GM21360 (cell line): Measurements from ENCODE around the gene DBI.
"Not testable (repeated sequence)": the region's sequence is repeated elsewhere in the genome, so short reads cannot be mapped to it uniquely, and the experiment has no call there.

Experiments used
- ATAC-seq: cut with Tn5 transposase; IDR thresholded peaks from one replicate; pipeline ENCODE4 v1.9.1; 2021; ENCODE audit warnings: mild to moderate bottlenecking, moderate library complexity; ENCODE audit not compliant: unreplicated experiment

The DBI gene

GRCh38 chr2:119393971-119394748 lies 27.4 kb downstream of the DBI start:
- ATAC-seq = no peak

- no peak for ATAC-seq
These were observed 30.4 kb downstream of the DBI start for GRCh38 chr2:119397196-119397595.

- no peak for ATAC-seq
These were observed 35.3 kb downstream of the DBI start for GRCh38 chr2:119402106-119402505.

- ATAC-seq = no peak
These were observed 36.1 kb downstream of the DBI start for GRCh38 chr2:119402645-119403560.

GRCh38 chr2:119403618-119404017 lies 36.8 kb downstream of the DBI start:
- not testable (repeated sequence) for ATAC-seq

GRCh38 chr2:119405151-119405550 lies 38.4 kb downstream of the DBI start:
- no peak for ATAC-seq

GRCh38 chr2:119407430-119408220 lies 40.8 kb downstream of the DBI start:
- ATAC-seq = no peak

GRCh38 chr2:119408221-119408619 lies 41.4 kb downstream of the DBI start:
- no peak for ATAC-seq

GRCh38 chr2:119409506-119409905 lies 42.7 kb downstream of the DBI start:
- no peak for ATAC-seq

- ATAC-seq = no peak
These were observed 48.1 kb downstream of the DBI start for GRCh38 chr2:119414894-119415293.

GRCh38 chr2:119415630-119416029 lies 48.9 kb downstream of the DBI start:
- no peak for ATAC-seq

- ATAC-seq = no peak
These were observed 49.6 kb downstream of the DBI start for GRCh38 chr2:119416299-119416923.

- no peak for ATAC-seq
These were observed 51.1 kb downstream of the DBI start for GRCh38 chr2:119417908-119418307.

- ATAC-seq = no peak
These were observed 52.3 kb downstream of the DBI start for GRCh38 chr2:119419065-119419464.

GRCh38 chr2:119419803-119420508 lies 53.2 kb downstream of the DBI start:
- no peak for ATAC-seq

- ATAC-seq = no peak
These were observed 54.5 kb downstream of the DBI start for GRCh38 chr2:119421304-119421703.

GRCh38 chr2:119421741-119422140 lies 55.0 kb downstream of the DBI start:
- no peak for ATAC-seq
